Muscle of leg (tissue), 11 donors: ENCODE results near the gene MTHFD1. TPM values are rescaled to one million over a fixed set of nuclear protein-coding genes. Genes with fewer than 3 reads are reported as not detected.

ENCODE experiments used
- DNase-seq: peaks from one replicate; pipeline ENCODE4 v3.0.0; 2013
- H3K27ac ChIP-seq: one replicate; pipeline ENCODE4 v1.5.1; 2013; ENCODE audit warnings: mild to moderate bottlenecking, low read length, control low read depth
- H3K27me3 ChIP-seq: one replicate; pipeline ENCODE4 v1.6.1; 2013; ENCODE audit warnings: low read length; ENCODE audit not compliant: control insufficient read depth, insufficient read depth
- H3K36me3 ChIP-seq: one replicate; pipeline ENCODE4 v1.6.1; 2013; ENCODE audit warnings: low read length; ENCODE audit not compliant: control insufficient read depth, insufficient read depth
- H3K4me1 ChIP-seq: one replicate; pipeline ENCODE4 v1.6.1; 2013; ENCODE audit warnings: low read length; ENCODE audit not compliant: control insufficient read depth, insufficient read depth
- H3K4me3 ChIP-seq: one replicate; pipeline ENCODE4 v1.5.1; 2013; ENCODE audit warnings: low read length, control low read depth
- H3K9me3 ChIP-seq: replicated peaks from 2 replicates; pipeline ENCODE4 v1.6.1; 2013; ENCODE audit warnings: low read depth, low read length; ENCODE audit not compliant: control insufficient read depth
- WGBS: methylation state at CpG from one replicate; pipeline ENCODE4 v1.1.5; 2013; ENCODE audit warnings: missing lambda C conversion rate; ENCODE audit not compliant: insufficient coverage; 5-methylcytosine and 5-hydroxymethylcytosine counted together
- polyA plus RNA-seq, 8 donors: library from polyadenylated mRNA; unstranded; fragments of 120-200 nt; gene quantifications; one replicate each; pipeline versions ENCODE4 v1.2.1 to v1.2.3, GENCODE V29; 2013; ENCODE audit warnings: inconsistent platforms in 1 of 8, low replicate concordance in 1 of 8; ENCODE audit not compliant: insufficient read length in 8 of 8, insufficient read depth in 1 of 8
- total RNA-seq: library from RNA; stranded (reverse); fragments of 120-200 nt; gene quantifications from one replicate; pipeline ENCODE4 v1.2.4, GENCODE V29; 2013

Gene MTHFD1
- total and polyA plus RNA-seq, 9 donors, result 21.2 to 52.9 (median 45.4) TPM

DNA sequence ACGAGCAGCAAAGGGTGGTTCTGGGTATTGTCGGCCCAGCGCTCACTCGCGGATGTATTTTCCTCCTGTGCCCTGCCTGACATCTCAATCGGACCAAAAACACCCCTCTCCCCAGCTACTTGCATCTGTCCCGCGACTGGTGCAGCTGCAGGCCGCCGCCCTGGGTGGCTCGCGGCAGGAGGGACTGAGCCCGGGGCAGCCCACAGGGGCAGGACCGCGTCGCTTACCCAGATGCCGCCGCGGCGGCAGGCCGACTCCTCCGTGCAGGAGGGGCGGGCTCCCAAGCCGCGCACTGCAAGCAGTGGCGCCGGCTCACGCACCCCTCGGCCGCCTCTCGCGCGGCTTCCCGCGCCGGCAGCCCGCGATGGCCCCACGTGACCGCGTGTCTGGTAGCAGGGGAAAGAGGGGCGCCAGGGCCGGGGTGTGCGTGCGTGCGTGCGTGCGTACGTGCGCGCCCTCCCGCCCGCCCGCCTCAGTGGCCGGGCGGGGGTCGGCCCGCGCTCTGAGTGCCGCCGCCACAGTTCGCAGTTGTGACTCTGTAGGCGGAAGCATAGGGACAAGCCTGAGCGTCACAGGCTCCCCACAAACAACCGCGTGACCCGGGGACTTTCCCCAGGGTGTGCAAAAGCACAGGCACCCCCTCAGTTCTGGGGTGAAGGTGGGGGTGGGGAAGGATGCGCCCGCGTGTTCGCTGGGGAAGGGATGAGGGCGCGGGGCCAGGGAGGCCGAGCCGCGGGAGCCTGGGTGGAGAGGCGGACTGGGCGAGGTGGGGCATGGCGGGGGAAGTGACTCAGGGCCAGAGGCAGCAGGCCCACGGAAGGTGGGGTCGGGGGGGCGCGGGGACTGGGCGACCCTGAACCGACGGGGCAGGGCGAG lies 115.5 kb downstream of the MTHFD1 start, which contains the start of gene ZBTB25:
Gene ZBTB25, minus strand, starts transcription at position 405 of the 876 bp plus-strand sequence. CDS start 13,305 bp downstream, outside the sequence.
- no peaks in the 10 kb centered on the region for H3K27me3 ChIP-seq
- H3K4me3 ChIP-seq, result peak within 1 kb of the TSS; percentile 83
- H3K9me3 ChIP-seq, result no peaks in the 10 kb centered on the region
- H3K4me1 ChIP-seq, result peaks cover 20% of the 10 kb centered on the region
- H3K27ac ChIP-seq, result peak within 1 kb of the TSS; percentile 98
- under 1% methylated on average over 85 of the region's 87 CpGs for WGBS
- DNase-seq, result peak; percentile 98
- peaks cover 3% of the 10 kb centered on the region for H3K36me3 ChIP-seq

GRCh38 chr14:64504310-64504896 lies 116.2 kb downstream of the MTHFD1 start, which contains the start of gene ZBTB1:
Gene ZBTB1, plus strand, starts transcription at chr14:64504770. Its CDS starts 16,735 bp downstream, at chr14:64521505.
- peak; percentile 90 for DNase-seq
- under 1% methylated on average over 62 of the region's 63 CpGs for WGBS
- H3K4me3 ChIP-seq, result peak within 1 kb of the TSS; percentile 83
- peaks cover 20% of the 10 kb centered on the region for H3K4me1 ChIP-seq
- no peaks in the 10 kb centered on the region for H3K27me3 ChIP-seq
- H3K9me3 ChIP-seq, result no peaks in the 10 kb centered on the region
- peak within 1 kb of the TSS; percentile 98 for H3K27ac ChIP-seq
- H3K36me3 ChIP-seq, result peaks cover 3% of the 10 kb centered on the region

GRCh38 chr14:64504897-64505794 lies 117.0 kb downstream of the MTHFD1 start:
- Histone ChIP-seq H3K4me3 (peak overlapping the region; percentile 83), H3K27me3 (no peaks in the 10 kb centered on the region), H3K36me3 (peaks cover 3% of the 10 kb centered on the region), H3K4me1 (peaks cover 20% of the 10 kb centered on the region), H3K27ac (peak overlapping the region; percentile 98), H3K9me3 (no peaks in the 10 kb centered on the region)
- peak; percentile 97 for DNase-seq
- WGBS, result under 1% methylated on average over 40 of the region's 68 CpGs

DNA sequence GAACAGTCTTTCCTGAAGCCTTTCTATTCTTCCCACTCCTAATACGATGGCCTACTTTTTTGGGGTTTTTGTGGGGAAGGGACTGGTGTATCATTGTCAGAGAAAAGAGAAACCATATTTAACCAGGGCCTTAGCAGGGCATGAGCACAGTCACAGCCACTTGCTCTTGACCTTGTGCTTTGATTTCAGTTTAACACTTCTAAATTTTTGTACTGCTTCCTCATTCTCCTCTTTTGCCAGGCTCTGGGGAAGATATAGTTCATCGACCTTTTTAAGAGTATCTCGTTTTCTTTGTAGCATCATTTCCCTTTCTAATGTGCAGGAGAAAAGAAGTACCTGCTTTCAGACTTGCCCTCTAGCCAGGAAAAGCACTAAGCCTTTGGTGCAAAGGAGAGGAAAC lies 118.6 kb downstream of the MTHFD1 start:
- no CpG with 5 or more reads among the region's 3 CpGs for WGBS
- Histone ChIP-seq H3K4me1 (peaks cover 17% of the 10 kb centered on the region), H3K4me3 (no peak overlapping the region), H3K27ac (no peak overlapping the region), H3K27me3 (no peaks in the 10 kb centered on the region), H3K36me3 (peaks cover 3% of the 10 kb centered on the region), H3K9me3 (no peaks in the 10 kb centered on the region)
- DNase-seq, result no peak

GRCh38 chr14:64507376-64508156 lies 119.4 kb downstream of the MTHFD1 start:
- Histone ChIP-seq H3K36me3 (no peaks in the 10 kb centered on the region), H3K27ac (no peak overlapping the region), H3K9me3 (no peaks in the 10 kb centered on the region), H3K4me3 (no peak overlapping the region), H3K4me1 (peaks cover 10% of the 10 kb centered on the region), H3K27me3 (no peaks in the 10 kb centered on the region)
- WGBS, result 100% methylated on average over 1 of the region's 4 CpGs
- DNase-seq, result no peak

DNA sequence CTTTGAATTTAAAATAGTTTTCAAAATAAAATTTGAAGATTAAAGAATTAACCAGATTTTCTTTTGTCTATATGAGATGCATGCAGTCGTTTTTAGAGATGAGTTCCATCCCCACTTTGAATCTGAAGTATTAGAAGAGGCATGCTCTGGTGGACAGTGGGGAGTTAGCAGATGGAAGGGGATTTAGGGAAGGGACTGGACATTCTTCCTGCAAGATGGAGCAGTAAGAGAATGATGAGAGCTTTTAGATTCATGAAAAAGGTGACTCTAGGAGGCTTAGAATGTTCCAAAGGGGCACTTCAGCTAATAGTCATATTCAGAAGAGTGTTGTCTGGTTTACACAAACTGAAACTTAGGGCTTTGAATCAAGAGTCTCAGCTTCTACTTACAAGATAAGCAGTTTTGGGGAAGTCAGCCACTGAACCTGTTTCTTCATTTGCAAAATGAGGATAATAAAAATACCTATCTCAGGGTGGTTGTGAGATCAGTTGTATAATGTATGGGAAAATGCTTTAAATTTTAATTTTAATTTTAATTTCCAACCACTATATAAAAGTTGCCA lies 120.1 kb downstream of the MTHFD1 start:
- H3K27ac ChIP-seq, result no peak overlapping the region
- no peak for DNase-seq
- H3K27me3 ChIP-seq, result no peaks in the 10 kb centered on the region
- H3K4me1 ChIP-seq, result peaks cover 7% of the 10 kb centered on the region
- WGBS, result 25% methylated on average over 1 of the region's 1 CpG
- H3K4me3 ChIP-seq, result no peak overlapping the region
- no peaks in the 10 kb centered on the region for H3K36me3 ChIP-seq
- H3K9me3 ChIP-seq, result no peaks in the 10 kb centered on the region

GRCh38 chr14:64509036-64509435 lies 120.9 kb downstream of the MTHFD1 start:
- no peak overlapping the region for H3K4me3 ChIP-seq
- H3K4me1 ChIP-seq, result peaks cover 7% of the 10 kb centered on the region
- no peak overlapping the region for H3K27ac ChIP-seq
- no peaks in the 10 kb centered on the region for H3K27me3 ChIP-seq
- H3K36me3 ChIP-seq, result no peaks in the 10 kb centered on the region
- H3K9me3 ChIP-seq, result no peaks in the 10 kb centered on the region
- 71% methylated on average over 7 of the region's 8 CpGs for WGBS
- no peak for DNase-seq
